Endothelial cell of umbilical vein (primary cell): ENCODE results near the gene TRAP1. TPM values are rescaled to one million over a fixed set of nuclear protein-coding genes. Genes with fewer than 3 reads are reported as not detected.

Source experiments
- BruUV-seq: library from RNA; stranded (reverse); fragments of 400-500 nt; replicated peaks from 2 replicates; lab custom pipeline; 2021; lab: Mats Ljungman, UMichigan
- CTCF ChIA-PET: fragments of 300-600, 350-600 bp; sonication (Branson Sonifier 250); formaldehyde crosslinking; loops from one replicate; lab custom pipeline; 2021; ENCODE audit warnings: antibody characterized with exemption, inconsistent platforms; lab: Charles Lee
- POLR2A ChIA-PET: fragments of 300-600, 350-600 bp; sonication (Branson Sonifier 250); formaldehyde crosslinking; loops from one replicate; lab custom pipeline; 2021; ENCODE audit warnings: antibody characterized with exemption, inconsistent platforms; lab: Charles Lee
- DNase-seq: peaks from one replicate; pipeline ENCODE4 v3.0.0-alpha.2; 2011; ENCODE audit warnings: low read depth, low spot score
- FAIRE-seq: peaks from 2 replicates; lab custom pipeline; 2011; peaks lifted over from hg19 to GRCh38; lab: Jason Lieb, UNC
- H2AFZ ChIP-seq: 2 replicates; pipeline ENCODE4 v1.6.0; 2012; ENCODE audit warnings: low read depth, low read length, control low read depth, inconsistent platforms
- H3K27ac ChIP-seq: 2 replicates; pipeline ENCODE4 v1.5.1; 2011; ENCODE audit warnings: low read depth, mild to moderate bottlenecking, control low read depth, low read length, moderate library complexity; ENCODE audit not compliant: insufficient read depth
- H3K27me3 ChIP-seq, 2 experiments: 2 replicates each; pipeline versions ENCODE4 v1.6.0 to v1.6.1; 2011; ENCODE audit warnings: low read length in 2 of 2, mixed read lengths in 1 of 2; ENCODE audit not compliant: control insufficient read depth in 2 of 2, insufficient read depth in 2 of 2
- H3K36me3 ChIP-seq, 2 experiments: 2 replicates in 1 of 2; 3 replicates in 1 of 2; pipeline ENCODE4 v1.5.1; 2011; ENCODE audit warnings: low read length in 2 of 2, mild to moderate bottlenecking in 1 of 2, moderate library complexity in 1 of 2; ENCODE audit not compliant: control insufficient read depth in 2 of 2, insufficient read depth in 2 of 2; ENCODE audit errors: extremely low read depth in 1 of 2
- H3K4me1 ChIP-seq: 3 replicates; pipeline ENCODE4 v1.5.1; 2011; ENCODE audit warnings: mild to moderate bottlenecking, low read length; ENCODE audit not compliant: control insufficient read depth, insufficient read depth; ENCODE audit errors: extremely low read depth
- H3K4me2 ChIP-seq: 2 replicates; pipeline ENCODE4 v1.6.1; 2011; ENCODE audit warnings: low read length, control low read depth, mixed read lengths; ENCODE audit not compliant: insufficient read depth
- H3K4me3 ChIP-seq, 3 experiments: fragments of 200-600 bp in 1 of 3; sonication (generic), shearing (Covaris generic) in 1 of 3; replicated peaks in 1 of 3; 2 replicates each; pipeline ENCODE4 v1.5.1; 2011 to 2016; ENCODE audit warnings: control low read depth in 3 of 3, low read length in 3 of 3, mild to moderate bottlenecking in 2 of 3, inconsistent platforms in 1 of 3, low read depth in 1 of 3, moderate library complexity in 1 of 3; ENCODE audit not compliant: insufficient read depth in 1 of 3
- H3K79me2 ChIP-seq: 2 replicates; pipeline ENCODE4 v1.6.0; 2012; ENCODE audit warnings: low read length, inconsistent platforms; ENCODE audit not compliant: control insufficient read depth, insufficient read depth
- H3K9ac ChIP-seq: replicated peaks from 2 replicates; pipeline ENCODE3; 2011; ENCODE audit warnings: low read length, control low read depth; ENCODE audit not compliant: insufficient read depth; ENCODE audit errors: extremely low read depth
- H3K9me1 ChIP-seq: replicated peaks from 3 replicates; pipeline ENCODE4 v1.6.0; 2011; ENCODE audit warnings: mild to moderate bottlenecking, low read length; ENCODE audit not compliant: control insufficient read depth, insufficient read depth; ENCODE audit errors: extremely low read depth
- H3K9me3 ChIP-seq: replicated peaks from 2 replicates; pipeline ENCODE4 v1.5.1; 2012; ENCODE audit warnings: low read length, inconsistent platforms; ENCODE audit not compliant: control insufficient read depth, insufficient read depth
- H4K20me1 ChIP-seq: replicated peaks from 2 replicates; pipeline ENCODE3; 2011; ENCODE audit warnings: mild to moderate bottlenecking, low read length; ENCODE audit not compliant: control insufficient read depth, insufficient read depth; ENCODE audit errors: extremely low read depth
- EZH2 ChIP-seq: IDR thresholded peaks from 2 replicates; pipeline ENCODE4 v1.6.1; 2012; ENCODE audit warnings: borderline replicate concordance, low read depth, mild to moderate bottlenecking, moderate library complexity, low read length, inconsistent platforms; ENCODE audit not compliant: severe bottlenecking
- FOS ChIP-seq: IDR thresholded peaks from 2 replicates; pipeline ENCODE4 v1.6.1; 2011; ENCODE audit warnings: mild to moderate bottlenecking, low read length, moderate library complexity, borderline replicate concordance; ENCODE audit not compliant: insufficient read depth
- GATA2 ChIP-seq: IDR thresholded peaks from 2 replicates; pipeline ENCODE4 v1.7.0; 2011; ENCODE audit warnings: low read depth, mild to moderate bottlenecking, moderate library complexity, mixed read lengths, low read length; ENCODE audit not compliant: insufficient read length, insufficient read depth
- JUN ChIP-seq: IDR thresholded peaks from 2 replicates; pipeline ENCODE4 v1.6.1; 2011; ENCODE audit warnings: borderline replicate concordance, low read depth; ENCODE audit not compliant: insufficient read length, insufficient read depth
- MAX ChIP-seq: IDR thresholded peaks from 2 replicates; pipeline ENCODE4 v1.6.1; 2011; ENCODE audit not compliant: insufficient read depth, insufficient read length
- MYC ChIP-seq: IDR thresholded peaks from one replicate; pipeline ENCODE4 v1.6.1; 2011; ENCODE audit warnings: mild to moderate bottlenecking, low read depth, low read length
- POLR2A ChIP-seq: IDR thresholded peaks from 2 replicates; pipeline ENCODE4 v1.6.1; 2012; ENCODE audit warnings: low read depth, mild to moderate bottlenecking, control low read depth, low read length
- POLR2AphosphoS5 ChIP-seq: IDR thresholded peaks from 2 replicates; pipeline ENCODE4 v1.6.1; 2012; ENCODE audit warnings: low read depth, mild to moderate bottlenecking, control low read depth, low read length, moderate library complexity; ENCODE audit not compliant: insufficient read depth
- dilution Hi-C: fragments of 300-500 bp; cut with MboI; formaldehyde crosslinking; loops from one replicate; pipeline ENCODE4 v1.15.0; 2019; ENCODE audit warnings: low sequenced_read_pairs; ENCODE audit not compliant: extremely low pct_ligation_motif_present
- intact Hi-C: fragments of 100-400 bp; cut with micrococcal nuclease; formaldehyde crosslinking; loops from one replicate; pipeline ENCODE4 v1.10.0; 2022
- polyA plus RNA-seq, 4 experiments: library from polyadenylated mRNA; depleted of rRNA in 3 of 4; stranded (reverse) in 3 of 4; unstranded in 1 of 4; fragments of >200 nt; gene quantifications; 2 replicates each; pipeline versions ENCODE4 v1.2.1 to v1.2.3, GENCODE V29; 2011 to 2012; ENCODE audit warnings: missing spikeins in 1 of 4
- total RNA-seq: library from RNA; stranded (reverse); gene quantifications from 2 replicates; pipeline ENCODE4 v1.2.3, GENCODE V29; 2021
- TF ChIP-seq, protein P1 (sequence below), 2 donors: IDR thresholded peaks; 1 replicate in 1 of 2; 2 replicates in 1 of 2; pipeline ENCODE4 v1.5.1; 2011; ENCODE audit warnings: low read length in 2 of 2, mild to moderate bottlenecking in 2 of 2, moderate library complexity in 2 of 2, control low read depth in 1 of 2, inconsistent platforms in 1 of 2, low read depth in 1 of 2; ENCODE audit not compliant: insufficient read depth in 1 of 2; ENCODE audit errors: extremely low read depth in 1 of 2

The TRAP1 gene
- total and polyA plus RNA-seq, 2 donors (not counting 3 experiments of a cell fraction or from before 2014, with no cell fraction given): 95.6 to 102 TPM

- H3K4me2 ChIP-seq: no peak overlapping the region
- CTCF ChIA-PET: interaction anchor here (0.7 to 3.1 kb wide), 3 partner anchors 9 to 271 kb away, joined by 3 to 16 read pairs (median 4); no protein-coding TSS in a partner anchor
- no peaks in the 10 kb centered on the region for H3K27me3 ChIP-seq
- DNase-seq (no peak), FAIRE-seq (no peak)
- dilution Hi-C loops: no loop called here
- POLR2A ChIA-PET: interaction anchor here (0.7 kb wide), 1 partner anchor 64 kb away, joined by 6 read pairs; no protein-coding TSS in a partner anchor
- H2AFZ ChIP-seq: no peak overlapping the region
- no peaks in the 10 kb centered on the region for H4K20me1 ChIP-seq
- H3K79me2 ChIP-seq: no peaks in the 10 kb centered on the region
- no peaks in the 10 kb centered on the region for H3K4me1 ChIP-seq
- no peak overlapping the region for H3K4me3 ChIP-seq
- H3K9ac ChIP-seq: no peak overlapping the region
- peaks cover 4 to 7% of the 10 kb centered on the region in 2 experiments for H3K36me3 ChIP-seq
- H3K9me3 ChIP-seq: no peaks in the 10 kb centered on the region
- H3K27ac ChIP-seq: no peak overlapping the region
- intact Hi-C loops: no loop called here
- TF ChIP-seq GATA2: no peak
- no peak for TF ChIP-seq EZH2
- no peak for TF ChIP-seq MYC
- TF ChIP-seq, protein P1, sequence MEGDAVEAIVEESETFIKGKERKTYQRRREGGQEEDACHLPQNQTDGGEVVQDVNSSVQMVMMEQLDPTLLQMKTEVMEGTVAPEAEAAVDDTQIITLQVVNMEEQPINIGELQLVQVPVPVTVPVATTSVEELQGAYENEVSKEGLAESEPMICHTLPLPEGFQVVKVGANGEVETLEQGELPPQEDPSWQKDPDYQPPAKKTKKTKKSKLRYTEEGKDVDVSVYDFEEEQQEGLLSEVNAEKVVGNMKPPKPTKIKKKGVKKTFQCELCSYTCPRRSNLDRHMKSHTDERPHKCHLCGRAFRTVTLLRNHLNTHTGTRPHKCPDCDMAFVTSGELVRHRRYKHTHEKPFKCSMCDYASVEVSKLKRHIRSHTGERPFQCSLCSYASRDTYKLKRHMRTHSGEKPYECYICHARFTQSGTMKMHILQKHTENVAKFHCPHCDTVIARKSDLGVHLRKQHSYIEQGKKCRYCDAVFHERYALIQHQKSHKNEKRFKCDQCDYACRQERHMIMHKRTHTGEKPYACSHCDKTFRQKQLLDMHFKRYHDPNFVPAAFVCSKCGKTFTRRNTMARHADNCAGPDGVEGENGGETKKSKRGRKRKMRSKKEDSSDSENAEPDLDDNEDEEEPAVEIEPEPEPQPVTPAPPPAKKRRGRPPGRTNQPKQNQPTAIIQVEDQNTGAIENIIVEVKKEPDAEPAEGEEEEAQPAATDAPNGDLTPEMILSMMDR (IDR thresholded peaks at IDR 0.05; ENCODE audit: extremely low read depth in 1 of 2, insufficient read depth in 1 of 2, low read depth in 1 of 2, low read length in 2 of 2): no peak
- TF ChIP-seq POLR2AphosphoS5: no peak
- BruUV-seq: no TSS peak
- H3K9me1 ChIP-seq: no peaks in the 10 kb centered on the region
Observed at GRCh38 chr16:3687021-3687420, 30.3 kb downstream of the TRAP1 start.

- no peak for DNase-seq
- no peaks in the 10 kb centered on the region for H3K9me3 ChIP-seq
- H3K4me3 ChIP-seq: no peak overlapping the region
- POLR2A ChIA-PET: no interaction called here
- dilution Hi-C loops: no loop called here
- intact Hi-C loops: no loop called here
- BruUV-seq: no TSS peak
- no peaks in the 10 kb centered on the region for H3K9me1 ChIP-seq
- peaks cover 9 to 12% of the 10 kb centered on the region in 2 experiments for H3K36me3 ChIP-seq
- H3K9ac ChIP-seq: no peak overlapping the region
- CTCF ChIA-PET: interaction anchor here (0.5 to 2.1 kb wide), 2 partner anchors 8 to 9 kb away, joined by 3 to 8 read pairs; no protein-coding TSS in a partner anchor
- H3K27me3 ChIP-seq: no peaks in the 10 kb centered on the region
- FAIRE-seq: no peak
- H3K4me1 ChIP-seq: peaks cover 11% of the 10 kb centered on the region
- TF ChIP-seq GATA2 (no peak), EZH2 (no peak), POLR2A (no peak), MYC (no peak), JUN (no peak), FOS (no peak), MAX (no peak), POLR2AphosphoS5 (no peak)
- TF ChIP-seq, protein P1 (IDR thresholded peaks at IDR 0.05; ENCODE audit: extremely low read depth in 1 of 2, insufficient read depth in 1 of 2, low read depth in 1 of 2, low read length in 2 of 2): no peak
- H2AFZ ChIP-seq: no peak overlapping the region
- H3K4me2 ChIP-seq: no peak overlapping the region
- no peak overlapping the region for H3K27ac ChIP-seq
- no peaks in the 10 kb centered on the region for H4K20me1 ChIP-seq
- no peaks in the 10 kb centered on the region for H3K79me2 ChIP-seq
Observed at GRCh38 chr16:3681206-3681605, 36.1 kb downstream of the TRAP1 start.
